HEK293T (cell line): ENCODE results near the gene TSPYL4.

Experiments used
- ARNT ChIP-seq: fragments of 450-650 bp; IDR thresholded peaks from 2 replicates; pipeline ENCODE4 v1.6.1; 2017; ENCODE audit warnings: mild to moderate bottlenecking
- BHLHE40 ChIP-seq: fragments of 450-650 bp; IDR thresholded peaks from 2 replicates; pipeline ENCODE4 v1.6.1; 2016; ENCODE audit warnings: mild to moderate bottlenecking, moderate library complexity, borderline replicate concordance
- FOXK2 ChIP-seq: fragments of 450-650 bp; IDR thresholded peaks from 2 replicates; pipeline ENCODE4 v1.6.1; 2016; ENCODE audit warnings: mild to moderate bottlenecking
- PKNOX1 ChIP-seq: fragments of 450-650 bp; IDR thresholded peaks from 2 replicates; pipeline ENCODE4 v1.6.1; 2016
- TARDBP ChIP-seq: fragments of 450-650 bp; IDR thresholded peaks from 2 replicates; pipeline ENCODE4 v1.6.1; 2016

DNA sequence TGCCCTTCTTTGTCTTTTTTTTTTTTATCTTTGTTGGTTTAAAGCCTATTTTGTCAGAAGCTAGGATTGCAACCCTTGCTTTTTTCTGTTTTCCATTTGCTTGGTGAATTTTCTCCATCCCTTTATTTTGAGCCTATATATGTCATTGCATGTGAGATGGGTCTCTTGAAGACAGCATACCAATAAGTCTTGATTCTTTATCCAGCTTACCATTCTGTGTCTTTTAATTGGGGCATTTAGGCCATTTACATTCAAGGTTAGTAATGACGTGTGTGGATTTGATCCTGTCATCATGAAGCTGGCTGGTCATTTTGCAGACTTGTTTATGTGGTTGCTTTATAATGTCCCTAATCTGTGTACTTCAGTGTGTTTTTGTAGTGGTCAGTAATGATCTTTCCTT lies 9.5 kb upstream of the TSPYL4 start:
- no peak for TF ChIP-seq TARDBP
- TF ChIP-seq BHLHE40, result no peak
- no peak for TF ChIP-seq FOXK2
- TF ChIP-seq PKNOX1, result no peak
- no peak for TF ChIP-seq ARNT
